ENCODE measurements around the gene HSD17B4.
"Not testable (repeated sequence)": the region's sequence is repeated elsewhere in the genome, so short reads cannot be mapped to it uniquely, and the experiment has no call there.

HSD17B4 gene

DNA sequence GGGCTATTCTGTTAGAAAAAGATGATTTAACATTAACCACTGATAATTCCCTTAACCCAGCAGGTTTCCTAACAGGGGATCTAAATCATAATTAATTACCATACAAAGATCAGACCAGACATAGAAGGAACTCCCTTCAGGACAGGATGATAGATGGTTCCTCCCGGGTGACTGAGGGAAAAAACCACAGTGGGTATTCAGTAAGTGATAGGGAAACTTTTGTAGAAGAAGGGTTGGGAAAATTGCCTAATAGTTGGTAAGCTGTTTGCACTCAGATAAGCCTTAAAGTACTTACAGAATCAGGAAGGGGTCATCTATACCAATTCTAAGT is 13.7 kb upstream of the HSD17B4 start:
- H3K4me3 ChIP-seq (ENCODE audit: low read depth in 1 of 2, low read length in 2 of 2); H3K27ac ChIP-seq (ENCODE audit: low read depth, low read length); H3K9ac ChIP-seq (ENCODE audit: low read length): not testable (repeated sequence)

DNA sequence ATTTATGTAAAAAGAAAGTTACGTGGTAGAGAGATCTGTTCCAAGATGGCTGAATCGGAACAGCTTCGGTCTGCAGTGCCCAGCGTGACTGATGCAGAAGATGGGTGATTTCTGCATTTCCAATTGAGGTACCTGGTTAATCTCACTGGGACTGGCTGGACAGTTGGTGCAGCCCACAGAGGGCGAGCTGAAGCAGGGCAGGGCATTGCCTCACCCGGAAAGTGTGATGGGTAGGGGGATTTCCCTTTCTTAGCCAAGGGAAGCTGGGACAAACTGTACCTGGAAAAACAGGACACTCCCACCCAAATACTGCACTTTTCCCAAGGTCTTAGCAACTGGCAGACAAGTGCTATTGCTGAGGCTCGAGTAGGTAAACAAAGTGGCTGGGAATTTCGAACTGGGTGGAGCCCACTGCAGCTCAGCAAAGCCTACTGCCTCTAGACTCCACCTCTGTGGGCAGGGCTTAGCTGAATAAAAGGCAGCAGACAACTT is 13.1 kb upstream of the HSD17B4 start:
- Histone ChIP-seq H3K9ac (ENCODE audit: low read length) (no peak overlapping the region), H3K4me3 (ENCODE audit: low read depth in 1 of 2, low read length in 2 of 2) (no peak overlapping the region), H3K27ac (ENCODE audit: low read depth, low read length) (no peak overlapping the region), H3K36me3 (ENCODE audit: insufficient read depth, low read length) (no peaks in the 10 kb centered on the region), H3K4me1 (ENCODE audit: insufficient read depth, low read length) (no peaks in the 10 kb centered on the region), H3K9me3 (ENCODE audit: low read length) (no peaks in the 10 kb centered on the region), H3K27me3 (ENCODE audit: control insufficient read depth in 1 of 2, insufficient read depth in 2 of 2, low read length in 2 of 2) (no peaks in the 10 kb centered on the region)

More for the DNA sequence above, 13.7 kb upstream of the HSD17B4 start:
- H3K9me3 ChIP-seq (ENCODE audit: low read length); H3K27me3 ChIP-seq (ENCODE audit: control insufficient read depth in 1 of 2, insufficient read depth in 2 of 2, low read length in 2 of 2); H3K36me3 ChIP-seq (ENCODE audit: insufficient read depth, low read length); H3K4me1 ChIP-seq (ENCODE audit: insufficient read depth, low read length): not testable (repeated sequence)

DNA sequence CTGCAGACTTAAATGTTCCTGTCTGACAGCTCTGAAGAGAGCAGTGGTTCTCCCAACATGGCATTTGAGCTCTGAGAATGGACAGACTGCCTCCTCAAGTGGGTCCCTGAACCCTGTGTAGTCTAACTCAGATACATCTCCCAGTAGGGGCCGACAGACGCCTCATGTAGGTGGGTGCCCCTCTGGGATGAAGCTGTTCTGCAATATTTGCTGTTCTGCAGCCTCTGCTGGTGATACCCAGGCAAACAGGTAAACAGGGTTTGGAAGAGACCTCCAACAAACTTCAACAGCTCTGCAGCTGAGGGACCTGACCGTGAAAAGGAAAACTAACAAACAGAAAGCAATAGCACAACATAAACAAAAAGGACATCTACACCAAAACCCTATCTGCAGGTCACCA is 12.7 kb upstream of the HSD17B4 start:
- H3K9me3 ChIP-seq (ENCODE audit: low read length); H3K36me3 ChIP-seq (ENCODE audit: insufficient read depth, low read length); H3K27ac ChIP-seq (ENCODE audit: low read depth, low read length); H3K4me3 ChIP-seq (ENCODE audit: low read depth in 1 of 2, low read length in 2 of 2); H3K9ac ChIP-seq (ENCODE audit: low read length); H3K4me1 ChIP-seq (ENCODE audit: insufficient read depth, low read length); H3K27me3 ChIP-seq (ENCODE audit: control insufficient read depth in 1 of 2, insufficient read depth in 2 of 2, low read length in 2 of 2): not testable (repeated sequence)

DNA sequence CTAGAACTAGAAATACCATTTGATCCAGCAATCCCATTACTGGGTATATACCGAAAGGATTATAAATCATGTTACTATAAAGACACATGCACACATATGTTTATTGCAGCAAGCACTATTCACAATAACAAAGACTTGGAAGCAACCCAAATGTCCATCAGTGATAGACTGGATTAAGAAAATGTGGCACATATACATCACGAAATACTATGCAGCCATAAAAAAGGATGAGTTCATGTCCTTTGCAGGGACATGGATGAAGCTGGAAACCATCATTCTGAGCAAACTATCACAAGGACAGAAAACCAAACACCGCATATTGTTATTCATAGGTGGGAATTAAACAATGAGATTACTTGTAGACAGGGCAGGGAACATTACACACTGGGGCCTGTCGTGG is 7.7 kb upstream of the HSD17B4 start:
- H3K27ac ChIP-seq (ENCODE audit: low read depth, low read length); H3K36me3 ChIP-seq (ENCODE audit: insufficient read depth, low read length); H3K9ac ChIP-seq (ENCODE audit: low read length); H3K27me3 ChIP-seq (ENCODE audit: control insufficient read depth in 1 of 2, insufficient read depth in 2 of 2, low read length in 2 of 2); H3K9me3 ChIP-seq (ENCODE audit: low read length); H3K4me3 ChIP-seq (ENCODE audit: low read depth in 1 of 2, low read length in 2 of 2); H3K4me1 ChIP-seq (ENCODE audit: insufficient read depth, low read length): not testable (repeated sequence)

DNA sequence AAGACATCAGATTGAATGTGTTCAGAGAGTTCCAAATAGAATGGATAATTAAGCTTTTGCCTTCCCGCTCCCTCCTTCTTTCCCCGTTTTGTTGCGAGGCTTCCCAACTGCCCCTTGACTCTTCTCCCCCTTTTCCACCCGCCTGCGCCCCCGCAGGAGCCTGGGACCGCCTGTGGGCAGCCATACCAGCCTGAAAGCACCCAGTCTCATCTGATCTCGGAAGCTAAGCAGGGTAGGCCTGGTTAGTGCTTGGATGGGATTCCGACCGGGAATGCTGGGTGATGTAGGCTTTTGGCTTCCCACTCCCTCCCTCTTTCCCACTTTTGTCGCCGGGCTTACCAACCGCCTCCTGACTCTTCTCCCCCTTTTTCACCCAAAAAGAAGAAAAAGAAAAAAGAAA is 6.8 kb upstream of the HSD17B4 start:
- Histone ChIP-seq H3K36me3 (ENCODE audit: insufficient read depth, low read length) (no peaks in the 10 kb centered on the region), H3K27me3 (ENCODE audit: control insufficient read depth in 1 of 2, insufficient read depth in 2 of 2, low read length in 2 of 2) (no peaks in the 10 kb centered on the region), H3K4me3 (ENCODE audit: low read depth in 1 of 2, low read length in 2 of 2) (no peak overlapping the region), H3K4me1 (ENCODE audit: insufficient read depth, low read length) (no peaks in the 10 kb centered on the region), H3K27ac (ENCODE audit: low read depth, low read length) (no peak overlapping the region), H3K9ac (ENCODE audit: low read length) (no peak overlapping the region), H3K9me3 (ENCODE audit: low read length) (no peaks in the 10 kb centered on the region)

DNA sequence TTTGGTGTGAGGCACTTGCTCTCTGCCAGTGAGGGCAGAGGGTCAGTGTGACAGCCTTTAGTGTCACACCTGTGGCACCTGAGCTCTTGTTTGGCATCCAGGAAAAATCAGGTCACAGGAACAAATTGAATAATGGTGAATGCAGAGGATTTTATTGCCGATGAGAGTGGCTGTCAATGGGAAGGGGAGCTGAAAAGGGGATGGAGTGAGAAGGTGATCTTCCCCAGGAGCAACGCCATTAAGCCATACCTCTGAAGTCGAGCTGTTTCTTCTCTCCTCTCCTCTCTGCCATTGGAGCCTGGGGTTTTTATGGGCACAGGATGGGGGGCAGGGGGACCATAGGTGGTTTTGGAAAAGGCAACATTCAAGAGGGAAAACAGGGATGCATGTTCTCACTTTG is 2.4 kb upstream of the HSD17B4 start:
- H3K4me1 ChIP-seq (ENCODE audit: insufficient read depth, low read length), result peaks cover 4% of the 10 kb centered on the region
- no peaks in the 10 kb centered on the region for H3K36me3 ChIP-seq (ENCODE audit: insufficient read depth, low read length)
- no peak overlapping the region for H3K27ac ChIP-seq (ENCODE audit: low read depth, low read length)
- H3K4me3 ChIP-seq (ENCODE audit: low read depth in 1 of 2, low read length in 2 of 2), result no peak overlapping the region
- no peaks in the 10 kb centered on the region for H3K9me3 ChIP-seq (ENCODE audit: low read length)
- H3K9ac ChIP-seq (ENCODE audit: low read length), result no peak overlapping the region
- H3K27me3 ChIP-seq (ENCODE audit: control insufficient read depth in 1 of 2, insufficient read depth in 2 of 2, low read length in 2 of 2), result no peaks in the 10 kb centered on the region

DNA sequence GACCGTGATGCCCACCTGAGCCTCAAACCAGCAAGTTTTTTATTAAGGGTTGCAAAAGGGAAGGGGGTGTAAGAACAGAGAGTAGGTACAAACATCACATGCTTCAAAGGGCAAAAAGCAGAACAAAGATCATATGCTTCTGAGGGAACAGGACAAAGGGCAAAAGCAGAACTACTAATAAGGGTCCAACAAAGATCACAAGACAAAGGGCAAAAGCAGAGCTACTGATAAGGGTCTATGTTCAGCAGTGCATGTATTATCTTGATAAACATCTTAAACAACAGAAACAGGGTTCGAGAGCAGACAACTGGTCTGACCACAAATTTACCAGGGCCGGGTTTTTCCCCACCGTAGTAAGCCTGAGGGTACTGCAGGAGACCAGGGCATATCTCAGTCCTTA is 1.7 kb upstream of the HSD17B4 start:
- H3K4me3 ChIP-seq (ENCODE audit: low read depth in 1 of 2, low read length in 2 of 2); H3K4me1 ChIP-seq (ENCODE audit: insufficient read depth, low read length); H3K36me3 ChIP-seq (ENCODE audit: insufficient read depth, low read length); H3K9ac ChIP-seq (ENCODE audit: low read length); H3K27ac ChIP-seq (ENCODE audit: low read depth, low read length); H3K9me3 ChIP-seq (ENCODE audit: low read length); H3K27me3 ChIP-seq (ENCODE audit: control insufficient read depth in 1 of 2, insufficient read depth in 2 of 2, low read length in 2 of 2): not testable (repeated sequence)

DNA sequence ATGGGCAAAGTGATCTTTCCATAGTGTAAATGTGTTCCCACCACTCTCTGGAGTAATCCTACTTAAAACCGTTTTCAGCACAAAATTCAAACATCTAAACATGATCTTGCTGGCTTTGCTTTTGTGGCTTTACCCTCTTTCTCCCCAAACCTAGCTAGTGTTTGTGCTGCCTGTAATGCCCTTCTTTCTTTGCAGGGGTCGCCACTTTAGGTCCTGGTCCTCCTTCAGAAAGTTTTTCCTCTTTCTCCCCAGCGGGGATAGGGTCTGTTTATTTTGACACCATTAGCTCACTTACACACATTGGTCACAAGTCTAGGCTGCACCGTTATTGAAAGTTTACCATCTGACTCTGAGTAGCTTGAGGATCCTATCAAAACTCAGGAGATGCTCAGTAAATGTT is 736 bp upstream of the HSD17B4 start:
- Histone ChIP-seq H3K9me3 (ENCODE audit: low read length) (no peaks in the 10 kb centered on the region), H3K27me3 (ENCODE audit: control insufficient read depth in 1 of 2, insufficient read depth in 2 of 2, low read length in 2 of 2) (no peaks in the 10 kb centered on the region), H3K9ac (ENCODE audit: low read length) (no peak overlapping the region), H3K27ac (ENCODE audit: low read depth, low read length) (no peak overlapping the region), H3K4me1 (ENCODE audit: insufficient read depth, low read length) (peaks cover 4% of the 10 kb centered on the region), H3K36me3 (ENCODE audit: insufficient read depth, low read length) (no peaks in the 10 kb centered on the region), H3K4me3 (ENCODE audit: low read depth in 1 of 2, low read length in 2 of 2) (peak overlapping the region in 1 of 2 donors; percentile 76)

GRCh38 chr5:119452060-119452372 is 281 bp upstream of the HSD17B4 start:
- Histone ChIP-seq H3K4me1 (ENCODE audit: insufficient read depth, low read length) (peaks cover 4% of the 10 kb centered on the region), H3K4me3 (ENCODE audit: low read depth in 1 of 2, low read length in 2 of 2) (peak overlapping the region; percentile 76 to 87), H3K9ac (ENCODE audit: low read length) (peak overlapping the region; percentile 81), H3K27me3 (ENCODE audit: control insufficient read depth in 1 of 2, insufficient read depth in 2 of 2, low read length in 2 of 2) (no peaks in the 10 kb centered on the region), H3K9me3 (ENCODE audit: low read length) (no peaks in the 10 kb centered on the region), H3K36me3 (ENCODE audit: insufficient read depth, low read length) (no peaks in the 10 kb centered on the region), H3K27ac (ENCODE audit: low read depth, low read length) (no peak overlapping the region)

- Histone ChIP-seq H3K27me3 (ENCODE audit: control insufficient read depth in 1 of 2, insufficient read depth in 2 of 2, low read length in 2 of 2) (no peaks in the 10 kb centered on the region), H3K27ac (ENCODE audit: low read depth, low read length) (peak overlapping the region; percentile 25), H3K9ac (ENCODE audit: low read length) (peak overlapping the region; percentile 81), H3K4me3 (ENCODE audit: low read depth in 1 of 2, low read length in 2 of 2) (peak overlapping the region; percentile 76 to 87), H3K4me1 (ENCODE audit: insufficient read depth, low read length) (peaks cover 4% of the 10 kb centered on the region), H3K36me3 (ENCODE audit: insufficient read depth, low read length) (no peaks in the 10 kb centered on the region), H3K9me3 (ENCODE audit: low read length) (no peaks in the 10 kb centered on the region)
Measured at GRCh38 chr5:119453040-119453373, 710 bp downstream of the HSD17B4 start.

GRCh38 chr5:119454171-119454570 is 1.9 kb downstream of the HSD17B4 start:
- Histone ChIP-seq H3K9me3 (ENCODE audit: low read length) (no peaks in the 10 kb centered on the region), H3K4me1 (ENCODE audit: insufficient read depth, low read length) (peaks cover 4% of the 10 kb centered on the region), H3K36me3 (ENCODE audit: insufficient read depth, low read length) (no peaks in the 10 kb centered on the region), H3K9ac (ENCODE audit: low read length) (no peak overlapping the region), H3K27ac (ENCODE audit: low read depth, low read length) (no peak overlapping the region), H3K27me3 (ENCODE audit: control insufficient read depth in 1 of 2, insufficient read depth in 2 of 2, low read length in 2 of 2) (no peaks in the 10 kb centered on the region), H3K4me3 (ENCODE audit: low read depth in 1 of 2, low read length in 2 of 2) (no peak overlapping the region)

DNA sequence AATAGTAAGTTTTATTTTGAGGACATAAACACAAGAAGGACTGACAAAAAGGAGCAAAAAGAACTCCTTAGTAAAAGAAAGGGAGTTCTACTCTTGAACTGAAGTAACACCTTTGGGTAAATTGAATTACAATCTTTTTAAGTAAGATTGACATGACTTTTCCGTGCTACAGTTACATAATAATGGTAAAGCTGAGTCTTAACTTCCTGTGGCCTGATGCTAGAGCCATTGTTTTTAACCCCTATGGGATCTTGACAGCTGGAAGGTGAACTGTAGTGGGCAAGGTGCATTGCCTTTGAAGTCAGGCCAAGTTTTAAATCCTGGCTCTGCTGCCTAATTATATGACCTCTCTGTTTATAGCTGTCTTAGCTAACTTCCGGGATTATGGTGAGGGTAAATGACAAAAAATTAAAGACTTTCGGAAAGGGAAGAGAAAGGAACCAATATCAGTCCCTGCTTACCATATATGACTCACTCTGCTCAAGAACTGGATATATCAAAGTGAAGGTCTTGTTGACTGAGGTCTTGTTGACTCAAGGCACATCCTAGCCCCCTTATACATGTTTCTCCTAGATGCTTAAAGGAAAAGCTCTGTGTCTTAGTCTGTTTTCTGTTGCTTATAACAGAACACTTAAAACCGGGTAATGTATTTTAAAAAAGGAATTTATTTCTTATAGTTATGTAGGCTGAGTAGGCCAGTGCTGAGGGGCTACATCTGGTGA is 6.8 kb downstream of the HSD17B4 start:
- H3K27ac ChIP-seq (ENCODE audit: low read depth, low read length), result no peak overlapping the region
- no peaks in the 10 kb centered on the region for H3K27me3 ChIP-seq (ENCODE audit: control insufficient read depth in 1 of 2, insufficient read depth in 2 of 2, low read length in 2 of 2)
- no peaks in the 10 kb centered on the region for H3K9me3 ChIP-seq (ENCODE audit: low read length)
- H3K9ac ChIP-seq (ENCODE audit: low read length), result no peak overlapping the region
- no peaks in the 10 kb centered on the region for H3K4me1 ChIP-seq (ENCODE audit: insufficient read depth, low read length)
- H3K4me3 ChIP-seq (ENCODE audit: low read depth in 1 of 2, low read length in 2 of 2), result no peak overlapping the region
- H3K36me3 ChIP-seq (ENCODE audit: insufficient read depth, low read length), result no peaks in the 10 kb centered on the region

Data from muscle layer of colon (tissue), 2 donors.